ENCODE measurements around the gene EPAS1.

DNA sequence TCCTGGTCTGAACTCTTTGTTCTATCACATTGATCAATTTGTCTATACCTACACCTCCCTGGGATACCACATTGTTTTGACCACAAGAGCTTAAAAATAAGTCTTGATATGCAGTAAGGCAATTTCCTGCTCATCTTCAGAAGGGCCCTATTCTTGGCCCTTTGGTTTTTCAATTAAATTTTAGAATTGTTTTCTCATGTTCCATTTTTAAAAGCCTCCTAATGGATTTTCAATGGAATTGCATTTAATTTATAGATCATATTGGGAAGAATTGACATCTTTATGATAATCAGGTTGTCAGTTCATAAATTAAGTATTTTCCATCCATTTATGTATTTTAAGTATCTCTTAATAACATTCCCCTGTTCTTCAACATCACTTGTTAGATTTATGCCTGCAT, 47.6 kb upstream of the EPAS1 start:
- no peak for TF ChIP-seq EZH2 (IDR thresholded peaks at IDR 0.05; ENCODE audit: low read depth)
- TF ChIP-seq, protein P1, sequence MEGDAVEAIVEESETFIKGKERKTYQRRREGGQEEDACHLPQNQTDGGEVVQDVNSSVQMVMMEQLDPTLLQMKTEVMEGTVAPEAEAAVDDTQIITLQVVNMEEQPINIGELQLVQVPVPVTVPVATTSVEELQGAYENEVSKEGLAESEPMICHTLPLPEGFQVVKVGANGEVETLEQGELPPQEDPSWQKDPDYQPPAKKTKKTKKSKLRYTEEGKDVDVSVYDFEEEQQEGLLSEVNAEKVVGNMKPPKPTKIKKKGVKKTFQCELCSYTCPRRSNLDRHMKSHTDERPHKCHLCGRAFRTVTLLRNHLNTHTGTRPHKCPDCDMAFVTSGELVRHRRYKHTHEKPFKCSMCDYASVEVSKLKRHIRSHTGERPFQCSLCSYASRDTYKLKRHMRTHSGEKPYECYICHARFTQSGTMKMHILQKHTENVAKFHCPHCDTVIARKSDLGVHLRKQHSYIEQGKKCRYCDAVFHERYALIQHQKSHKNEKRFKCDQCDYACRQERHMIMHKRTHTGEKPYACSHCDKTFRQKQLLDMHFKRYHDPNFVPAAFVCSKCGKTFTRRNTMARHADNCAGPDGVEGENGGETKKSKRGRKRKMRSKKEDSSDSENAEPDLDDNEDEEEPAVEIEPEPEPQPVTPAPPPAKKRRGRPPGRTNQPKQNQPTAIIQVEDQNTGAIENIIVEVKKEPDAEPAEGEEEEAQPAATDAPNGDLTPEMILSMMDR (conservative IDR thresholded peaks at IDR 0.05) = peak; percentile 21; the same call in 1 of the 2 replicates

All from PC-9 (cell line).